HepG2 (cell line): Measurements from ENCODE around the gene MIEF1.

ENCODE experiments used
- NR2C2 ChIP-seq: sonication (generic); formaldehyde crosslinking; IDR thresholded peaks from 2 replicates; pipeline ENCODE4 v1.4.0; 2020; ENCODE audit warnings: missing genetic modification reagents, mild to moderate bottlenecking, moderate library complexity, borderline replicate concordance
- RAD51 ChIP-seq: fragments of 450-650 bp; IDR thresholded peaks from 2 replicates; pipeline ENCODE4 v1.6.1; 2016; ENCODE audit warnings: borderline replicate concordance
- U2AF1 ChIP-seq: fragments of 200-400 bp; formaldehyde crosslinking; optimal IDR thresholded peaks from 2 replicates; pipeline ENCODE3; 2017; ENCODE audit warnings: mild to moderate bottlenecking, low read depth, low read length
- ZNF350 ChIP-seq: sonication (generic); formaldehyde crosslinking; IDR thresholded peaks from 2 replicates; pipeline ENCODE4 v1.4.0; 2020; ENCODE audit warnings: mild to moderate bottlenecking, low read depth, missing genetic modification reagents, borderline replicate concordance
- ZNF720 ChIP-seq: sonication (generic); formaldehyde crosslinking; IDR thresholded peaks from 2 replicates; pipeline ENCODE4 v1.4.0; 2020; ENCODE audit warnings: missing genetic modification reagents
- TF ChIP-seq, protein P1 (sequence below): sonication (generic); formaldehyde crosslinking; IDR thresholded peaks from 2 replicates; pipeline ENCODE4 v1.4.0; 2020; ENCODE audit warnings: mild to moderate bottlenecking, missing genetic modification reagents
- TF ChIP-seq, protein P2 (sequence below): sonication (generic); formaldehyde crosslinking; IDR thresholded peaks from 2 replicates; pipeline ENCODE4 v1.5.0; 2020; ENCODE audit warnings: mild to moderate bottlenecking, missing genetic modification reagents, moderate library complexity

DNA sequence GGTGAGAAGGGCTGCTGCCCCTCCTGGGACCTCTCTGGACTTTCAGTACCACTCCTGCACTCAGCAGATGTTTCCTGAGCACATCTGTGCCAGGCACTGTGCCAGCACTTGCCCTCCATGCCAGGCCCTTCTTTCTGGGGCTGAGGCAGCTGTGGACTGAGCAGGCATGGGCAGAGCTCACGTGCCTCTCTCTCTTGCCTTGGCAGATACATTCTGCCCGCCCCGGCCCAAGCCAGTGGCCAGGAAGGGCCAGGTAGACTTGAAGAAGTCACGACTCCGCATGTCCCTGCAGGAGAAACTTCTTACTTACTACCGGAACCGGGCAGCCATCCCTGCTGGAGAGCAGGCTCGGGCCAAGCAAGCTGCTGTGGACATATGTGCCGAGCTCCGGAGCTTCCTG, 9.9 kb downstream of the MIEF1 start:
- TF ChIP-seq, protein P1, sequence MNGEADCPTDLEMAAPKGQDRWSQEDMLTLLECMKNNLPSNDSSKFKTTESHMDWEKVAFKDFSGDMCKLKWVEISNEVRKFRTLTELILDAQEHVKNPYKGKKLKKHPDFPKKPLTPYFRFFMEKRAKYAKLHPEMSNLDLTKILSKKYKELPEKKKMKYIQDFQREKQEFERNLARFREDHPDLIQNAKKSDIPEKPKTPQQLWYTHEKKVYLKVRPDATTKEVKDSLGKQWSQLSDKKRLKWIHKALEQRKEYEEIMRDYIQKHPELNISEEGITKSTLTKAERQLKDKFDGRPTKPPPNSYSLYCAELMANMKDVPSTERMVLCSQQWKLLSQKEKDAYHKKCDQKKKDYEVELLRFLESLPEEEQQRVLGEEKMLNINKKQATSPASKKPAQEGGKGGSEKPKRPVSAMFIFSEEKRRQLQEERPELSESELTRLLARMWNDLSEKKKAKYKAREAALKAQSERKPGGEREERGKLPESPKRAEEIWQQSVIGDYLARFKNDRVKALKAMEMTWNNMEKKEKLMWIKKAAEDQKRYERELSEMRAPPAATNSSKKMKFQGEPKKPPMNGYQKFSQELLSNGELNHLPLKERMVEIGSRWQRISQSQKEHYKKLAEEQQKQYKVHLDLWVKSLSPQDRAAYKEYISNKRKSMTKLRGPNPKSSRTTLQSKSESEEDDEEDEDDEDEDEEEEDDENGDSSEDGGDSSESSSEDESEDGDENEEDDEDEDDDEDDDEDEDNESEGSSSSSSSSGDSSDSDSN (CRISPR knock-in tag) = no peak
- TF ChIP-seq NR2C2 (CRISPR knock-in tag) = no peak
- TF ChIP-seq RAD51 = no peak
- TF ChIP-seq, protein P2, sequence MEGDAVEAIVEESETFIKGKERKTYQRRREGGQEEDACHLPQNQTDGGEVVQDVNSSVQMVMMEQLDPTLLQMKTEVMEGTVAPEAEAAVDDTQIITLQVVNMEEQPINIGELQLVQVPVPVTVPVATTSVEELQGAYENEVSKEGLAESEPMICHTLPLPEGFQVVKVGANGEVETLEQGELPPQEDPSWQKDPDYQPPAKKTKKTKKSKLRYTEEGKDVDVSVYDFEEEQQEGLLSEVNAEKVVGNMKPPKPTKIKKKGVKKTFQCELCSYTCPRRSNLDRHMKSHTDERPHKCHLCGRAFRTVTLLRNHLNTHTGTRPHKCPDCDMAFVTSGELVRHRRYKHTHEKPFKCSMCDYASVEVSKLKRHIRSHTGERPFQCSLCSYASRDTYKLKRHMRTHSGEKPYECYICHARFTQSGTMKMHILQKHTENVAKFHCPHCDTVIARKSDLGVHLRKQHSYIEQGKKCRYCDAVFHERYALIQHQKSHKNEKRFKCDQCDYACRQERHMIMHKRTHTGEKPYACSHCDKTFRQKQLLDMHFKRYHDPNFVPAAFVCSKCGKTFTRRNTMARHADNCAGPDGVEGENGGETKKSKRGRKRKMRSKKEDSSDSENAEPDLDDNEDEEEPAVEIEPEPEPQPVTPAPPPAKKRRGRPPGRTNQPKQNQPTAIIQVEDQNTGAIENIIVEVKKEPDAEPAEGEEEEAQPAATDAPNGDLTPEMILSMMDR (CRISPR knock-in tag) = no peak
- TF ChIP-seq ZNF350 (CRISPR knock-in tag) = no peak
- TF ChIP-seq ZNF720 (CRISPR knock-in tag) = no peak
- TF ChIP-seq U2AF1 = no peak
